K562 (cell line): ENCODE results near the gene GAPVD1. TPM values are rescaled to one million over a fixed set of nuclear protein-coding genes. Genes with fewer than 3 reads are reported as not detected.
A peak's percentile ranks its signal among the peaks of the same experiment; 100 is the strongest.

Experiments used
- ASH1L ChIP-seq: fragments of 450-650 bp; IDR thresholded peaks from 2 replicates; pipeline ENCODE4 v1.6.1; 2018; ENCODE audit warnings: borderline replicate concordance, mild to moderate bottlenecking, low read depth; ENCODE audit not compliant: partially characterized antibody
- BRD9 ChIP-seq: fragments of 450-650 bp; IDR thresholded peaks from 2 replicates; pipeline ENCODE4 v1.6.1; 2018; ENCODE audit warnings: low read depth; ENCODE audit not compliant: partially characterized antibody
- CEBPB ChIP-seq: fragments of 450-650 bp; IDR thresholded peaks from 2 replicates; pipeline ENCODE4 v1.6.1; 2016; ENCODE audit warnings: missing genetic modification characterization, missing compliant biosample characterization
- FOXA3 ChIP-seq, 2 experiments: fragments of 450-650 bp in 1 of 2; sonication (generic) in 1 of 2; formaldehyde crosslinking; IDR thresholded peaks in 1 of 2; conservative IDR thresholded peaks in 1 of 2; 2 replicates each; pipeline versions ENCODE4 v1.4.0 to v1.8.0; 2020 to 2022; ENCODE audit warnings: mild to moderate bottlenecking in 2 of 2, missing genetic modification reagents in 1 of 2
- MED1 ChIP-seq: sonication (generic); formaldehyde crosslinking; IDR thresholded peaks from 2 replicates; pipeline ENCODE4 v1.8.1; 2023; ENCODE audit warnings: missing genetic modification reagents, borderline replicate concordance
- MIER1 ChIP-seq: fragments of 450-650 bp; IDR thresholded peaks from 2 replicates; pipeline ENCODE4 v1.6.1; 2016; ENCODE audit warnings: antibody characterized with exemption, mild to moderate bottlenecking, low read depth
- MXI1 ChIP-seq: IDR thresholded peaks from 2 replicates; pipeline ENCODE4 v1.6.1; 2011; ENCODE audit warnings: low read depth, mild to moderate bottlenecking, improper control_type of control experiment, low read length
- NFYB ChIP-seq: IDR thresholded peaks from 2 replicates; pipeline ENCODE4 v1.6.1; 2011; ENCODE audit warnings: mild to moderate bottlenecking, moderate library complexity; ENCODE audit not compliant: insufficient read length; ENCODE audit errors: extremely low read depth
- NR2F6 ChIP-seq: fragments of 450-650 bp; formaldehyde crosslinking; IDR thresholded peaks from 2 replicates; pipeline ENCODE4 v1.4.0; 2020; ENCODE audit warnings: mild to moderate bottlenecking
- PHB2 ChIP-seq: fragments of 450-650 bp; IDR thresholded peaks from 2 replicates; pipeline ENCODE4 v1.6.1; 2017; ENCODE audit warnings: low read depth
- TOE1 ChIP-seq, 2 experiments: fragments of 450-650 bp in 1 of 2; sonication (generic) in 1 of 2; formaldehyde crosslinking in 1 of 2; IDR thresholded peaks; 2 replicates each; pipeline versions ENCODE4 v1.7.1 to v1.8.0; 2016 to 2022; ENCODE audit warnings: borderline replicate concordance in 2 of 2, mild to moderate bottlenecking in 2 of 2, antibody characterized with exemption in 1 of 2, inconsistent platforms in 1 of 2, low read depth in 1 of 2, missing genetic modification reagents in 1 of 2, moderate library complexity in 1 of 2
- ZEB2 ChIP-seq: fragments of 450-650 bp; IDR thresholded peaks from 2 replicates; pipeline ENCODE4 v1.6.1; 2016
- ZNF384 ChIP-seq: IDR thresholded peaks from 2 replicates; pipeline ENCODE4 v1.6.1; 2012; ENCODE audit warnings: low read depth, low read length, improper control_type of control experiment
- polyA plus RNA-seq, 8 experiments: library from polyadenylated mRNA; depleted of rRNA in 4 of 8; stranded (reverse) in 5 of 8; unstranded in 3 of 8; fragments of >200 nt; fragmentation: Nextera tagmentation in 2 of 8; fragmentation: Illumina TruSeq in 1 of 8; extraction: Ambion mirVana in 2 of 8; extraction: Trizol in 1 of 8; gene quantifications; 2 replicates each; pipeline versions ENCODE4 v1.2.1 to v1.2.3, GENCODE V29; 2011 to 2014; ENCODE audit warnings: inconsistent platforms in 1 of 8, missing spikeins in 1 of 8
- total RNA-seq, 7 experiments: library from RNA; depleted of rRNA in 6 of 7; stranded (reverse); fragments of >200 nt in 6 of 7; fragmentation: Illumina TruSeq in 2 of 7; extraction: Trizol in 2 of 7; gene quantifications; 2 replicates each; pipeline versions ENCODE4 v1.2.1 to v1.2.3, GENCODE V29; 2011 to 2021; ENCODE audit warnings: low replicate concordance in 1 of 7
- TF ChIP-seq, protein P1 (sequence below): sonication (generic); formaldehyde crosslinking; IDR thresholded peaks from 2 replicates; pipeline ENCODE4 v1.9.0; 2022; ENCODE audit warnings: mild to moderate bottlenecking, missing genetic modification reagents
- TF ChIP-seq, protein P2 (sequence below): fragments of 250-450 bp; sonication (Bioruptor Pico); IDR thresholded peaks from 2 replicates; pipeline ENCODE4 v1.8.0; 2022; ENCODE audit warnings: inconsistent platforms
- TF ChIP-seq, protein P3 (sequence below): fragments of 450-650 bp; IDR thresholded peaks from 2 replicates; pipeline ENCODE4 v1.7.1; 2018; ENCODE audit warnings: mild to moderate bottlenecking, low read depth; ENCODE audit not compliant: partially characterized antibody
- TF ChIP-seq, protein P4 (sequence below): fragments of 450-650 bp; IDR thresholded peaks from 2 replicates; pipeline ENCODE4 v1.6.1; 2018; ENCODE audit warnings: mild to moderate bottlenecking, low read depth; ENCODE audit not compliant: partially characterized antibody

Gene GAPVD1
- total and polyA plus RNA-seq, 9 of the 15 experiments (the other 6 are each of a cell fraction or from before 2014, with no cell fraction given), result 9.5 to 66.1 (median 45.5) TPM

DNA sequence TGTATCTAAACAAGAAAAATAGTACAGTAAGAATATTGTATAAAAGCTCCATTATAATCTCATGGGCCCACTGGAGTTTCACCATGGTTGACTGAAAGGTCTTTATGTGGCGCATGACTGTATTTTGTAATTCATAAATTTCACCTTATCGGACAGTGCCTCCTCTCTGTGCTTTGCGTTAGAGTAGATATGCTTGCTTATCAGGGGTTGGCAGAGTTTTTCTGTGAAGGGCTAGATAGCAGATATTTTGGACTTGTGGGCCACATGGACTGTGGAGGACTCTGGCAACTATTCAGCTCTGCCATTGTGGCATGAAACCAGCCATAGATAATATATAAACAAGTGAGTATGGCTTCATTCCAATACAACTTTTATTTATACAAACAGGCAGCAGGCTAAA lies 23.2 kb downstream of the GAPVD1 start (continued):
- TF ChIP-seq PHB2 (peak; percentile 99), NFYB (no peak), TOE1 (IDR thresholded peaks at IDR 0.05; ENCODE audit: borderline replicate concordance) (peak; percentile 63; the same call in 1 of the 2 replicates), TOE1 (CRISPR knock-in tag; IDR thresholded peaks at IDR 0.05; ENCODE audit: borderline replicate concordance, low read depth) (no peak), ZEB2 (no peak), MXI1 (peak; percentile 88; the same call in 1 of the 2 replicates), MED1 (CRISPR knock-in tag) (no peak), ZNF384 (0 out of 2 replicates have a peak, but pooled peaks have one; percentile 46), NR2F6 (CRISPR knock-in tag) (no peak), CEBPB (peak; percentile 93), MIER1 (no peak), BRD9 (peak; percentile 17), ASH1L (no peak), FOXA3 (CRISPR knock-in tag; conservative IDR thresholded peaks at IDR 0.05 in 1 of 2, IDR thresholded peaks at IDR 0.05 in 1 of 2) (peak; percentile 20 to 48; a peak in 2 of 4 replicates)
- TF ChIP-seq, protein P1, sequence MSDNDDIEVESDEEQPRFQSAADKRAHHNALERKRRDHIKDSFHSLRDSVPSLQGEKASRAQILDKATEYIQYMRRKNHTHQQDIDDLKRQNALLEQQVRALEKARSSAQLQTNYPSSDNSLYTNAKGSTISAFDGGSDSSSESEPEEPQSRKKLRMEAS (CRISPR knock-in tag), result peak; percentile 81; the same call in 1 of the 2 replicates
- TF ChIP-seq, protein P2, sequence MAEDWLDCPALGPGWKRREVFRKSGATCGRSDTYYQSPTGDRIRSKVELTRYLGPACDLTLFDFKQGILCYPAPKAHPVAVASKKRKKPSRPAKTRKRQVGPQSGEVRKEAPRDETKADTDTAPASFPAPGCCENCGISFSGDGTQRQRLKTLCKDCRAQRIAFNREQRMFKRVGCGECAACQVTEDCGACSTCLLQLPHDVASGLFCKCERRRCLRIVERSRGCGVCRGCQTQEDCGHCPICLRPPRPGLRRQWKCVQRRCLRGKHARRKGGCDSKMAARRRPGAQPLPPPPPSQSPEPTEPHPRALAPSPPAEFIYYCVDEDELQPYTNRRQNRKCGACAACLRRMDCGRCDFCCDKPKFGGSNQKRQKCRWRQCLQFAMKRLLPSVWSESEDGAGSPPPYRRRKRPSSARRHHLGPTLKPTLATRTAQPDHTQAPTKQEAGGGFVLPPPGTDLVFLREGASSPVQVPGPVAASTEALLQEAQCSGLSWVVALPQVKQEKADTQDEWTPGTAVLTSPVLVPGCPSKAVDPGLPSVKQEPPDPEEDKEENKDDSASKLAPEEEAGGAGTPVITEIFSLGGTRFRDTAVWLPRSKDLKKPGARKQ (CRISPR knock-in tag), result no peak
- TF ChIP-seq, protein P3, sequence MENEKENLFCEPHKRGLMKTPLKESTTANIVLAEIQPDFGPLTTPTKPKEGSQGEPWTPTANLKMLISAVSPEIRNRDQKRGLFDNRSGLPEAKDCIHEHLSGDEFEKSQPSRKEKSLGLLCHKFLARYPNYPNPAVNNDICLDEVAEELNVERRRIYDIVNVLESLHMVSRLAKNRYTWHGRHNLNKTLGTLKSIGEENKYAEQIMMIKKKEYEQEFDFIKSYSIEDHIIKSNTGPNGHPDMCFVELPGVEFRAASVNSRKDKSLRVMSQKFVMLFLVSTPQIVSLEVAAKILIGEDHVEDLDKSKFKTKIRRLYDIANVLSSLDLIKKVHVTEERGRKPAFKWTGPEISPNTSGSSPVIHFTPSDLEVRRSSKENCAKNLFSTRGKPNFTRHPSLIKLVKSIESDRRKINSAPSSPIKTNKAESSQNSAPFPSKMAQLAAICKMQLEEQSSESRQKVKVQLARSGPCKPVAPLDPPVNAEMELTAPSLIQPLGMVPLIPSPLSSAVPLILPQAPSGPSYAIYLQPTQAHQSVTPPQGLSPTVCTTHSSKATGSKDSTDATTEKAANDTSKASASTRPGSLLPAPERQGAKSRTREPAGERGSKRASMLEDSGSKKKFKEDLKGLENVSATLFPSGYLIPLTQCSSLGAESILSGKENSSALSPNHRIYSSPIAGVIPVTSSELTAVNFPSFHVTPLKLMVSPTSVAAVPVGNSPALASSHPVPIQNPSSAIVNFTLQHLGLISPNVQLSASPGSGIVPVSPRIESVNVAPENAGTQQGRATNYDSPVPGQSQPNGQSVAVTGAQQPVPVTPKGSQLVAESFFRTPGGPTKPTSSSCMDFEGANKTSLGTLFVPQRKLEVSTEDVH, result peak; percentile 61
- TF ChIP-seq, protein P4, sequence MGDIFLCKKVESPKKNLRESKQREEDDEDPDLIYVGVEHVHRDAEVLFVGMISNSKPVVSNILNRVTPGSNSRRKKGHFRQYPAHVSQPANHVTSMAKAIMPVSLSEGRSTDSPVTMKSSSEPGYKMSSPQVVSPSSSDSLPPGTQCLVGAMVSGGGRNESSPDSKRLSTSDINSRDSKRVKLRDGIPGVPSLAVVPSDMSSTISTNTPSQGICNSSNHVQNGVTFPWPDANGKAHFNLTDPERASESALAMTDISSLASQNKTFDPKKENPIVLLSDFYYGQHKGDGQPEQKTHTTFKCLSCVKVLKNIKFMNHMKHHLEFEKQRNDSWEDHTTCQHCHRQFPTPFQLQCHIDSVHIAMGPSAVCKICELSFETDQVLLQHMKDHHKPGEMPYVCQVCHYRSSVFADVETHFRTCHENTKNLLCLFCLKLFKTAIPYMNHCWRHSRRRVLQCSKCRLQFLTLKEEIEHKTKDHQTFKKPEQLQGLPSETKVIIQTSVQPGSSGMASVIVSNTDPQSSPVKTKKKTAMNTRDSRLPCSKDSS, result no peak
